GM06990 (cell line): ENCODE results near the gene TTC7B.

Experiments used
- DNase-seq: peaks from one replicate; pipeline ENCODE4 v3.0.0-alpha.2; 2011; ENCODE audit not compliant: insufficient read length; ENCODE audit errors: extremely low read depth
- H3K27me3 ChIP-seq: replicated peaks from 2 replicates; pipeline ENCODE4 v1.6.0; 2011; ENCODE audit warnings: low read length; ENCODE audit not compliant: control insufficient read depth, insufficient read depth
- H3K36me3 ChIP-seq: 2 replicates; pipeline ENCODE4 v1.5.1; 2011; ENCODE audit warnings: low read length; ENCODE audit not compliant: control insufficient read depth, insufficient read depth
- H3K4me3 ChIP-seq: replicated peaks from 2 replicates; pipeline ENCODE4 v1.5.1; 2011; ENCODE audit warnings: low read depth, mild to moderate bottlenecking, control low read depth, low read length
- TF ChIP-seq, protein P1 (sequence below): IDR thresholded peaks from 2 replicates; pipeline ENCODE4 v1.5.1; 2011; ENCODE audit warnings: low read length, control low read depth, mild to moderate bottlenecking, inconsistent platforms; ENCODE audit not compliant: insufficient read depth, poor library complexity, severe bottlenecking

The TTC7B gene

DNA sequence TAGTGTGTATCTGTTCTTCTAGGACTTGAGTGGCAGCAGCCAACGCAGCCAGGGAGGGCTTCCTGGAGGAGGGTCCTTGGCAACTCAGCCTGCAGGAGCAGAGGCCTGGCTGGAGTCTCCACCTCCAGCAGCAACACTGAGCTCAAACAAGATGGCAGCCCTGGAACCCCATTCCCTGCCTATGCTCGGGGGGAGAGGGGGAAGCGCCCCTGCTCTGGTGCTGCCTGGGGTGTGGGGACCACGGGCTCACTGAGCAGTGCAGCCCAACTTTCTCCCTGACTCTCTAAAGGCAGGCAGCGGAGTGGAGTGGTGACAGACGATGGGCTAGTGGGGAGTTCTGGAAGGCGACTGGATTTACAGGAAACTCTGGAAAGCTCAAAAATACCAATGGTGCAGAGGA lies 258.7 kb downstream of the TTC7B start:
- no peak for DNase-seq
- Histone ChIP-seq H3K27me3 (no peaks in the 10 kb centered on the region; the same call in 1 of the 2 replicates), H3K4me3 (no peak overlapping the region), H3K36me3 (no peaks in the 10 kb centered on the region)
- TF ChIP-seq, protein P1, sequence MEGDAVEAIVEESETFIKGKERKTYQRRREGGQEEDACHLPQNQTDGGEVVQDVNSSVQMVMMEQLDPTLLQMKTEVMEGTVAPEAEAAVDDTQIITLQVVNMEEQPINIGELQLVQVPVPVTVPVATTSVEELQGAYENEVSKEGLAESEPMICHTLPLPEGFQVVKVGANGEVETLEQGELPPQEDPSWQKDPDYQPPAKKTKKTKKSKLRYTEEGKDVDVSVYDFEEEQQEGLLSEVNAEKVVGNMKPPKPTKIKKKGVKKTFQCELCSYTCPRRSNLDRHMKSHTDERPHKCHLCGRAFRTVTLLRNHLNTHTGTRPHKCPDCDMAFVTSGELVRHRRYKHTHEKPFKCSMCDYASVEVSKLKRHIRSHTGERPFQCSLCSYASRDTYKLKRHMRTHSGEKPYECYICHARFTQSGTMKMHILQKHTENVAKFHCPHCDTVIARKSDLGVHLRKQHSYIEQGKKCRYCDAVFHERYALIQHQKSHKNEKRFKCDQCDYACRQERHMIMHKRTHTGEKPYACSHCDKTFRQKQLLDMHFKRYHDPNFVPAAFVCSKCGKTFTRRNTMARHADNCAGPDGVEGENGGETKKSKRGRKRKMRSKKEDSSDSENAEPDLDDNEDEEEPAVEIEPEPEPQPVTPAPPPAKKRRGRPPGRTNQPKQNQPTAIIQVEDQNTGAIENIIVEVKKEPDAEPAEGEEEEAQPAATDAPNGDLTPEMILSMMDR, result no peak

DNA sequence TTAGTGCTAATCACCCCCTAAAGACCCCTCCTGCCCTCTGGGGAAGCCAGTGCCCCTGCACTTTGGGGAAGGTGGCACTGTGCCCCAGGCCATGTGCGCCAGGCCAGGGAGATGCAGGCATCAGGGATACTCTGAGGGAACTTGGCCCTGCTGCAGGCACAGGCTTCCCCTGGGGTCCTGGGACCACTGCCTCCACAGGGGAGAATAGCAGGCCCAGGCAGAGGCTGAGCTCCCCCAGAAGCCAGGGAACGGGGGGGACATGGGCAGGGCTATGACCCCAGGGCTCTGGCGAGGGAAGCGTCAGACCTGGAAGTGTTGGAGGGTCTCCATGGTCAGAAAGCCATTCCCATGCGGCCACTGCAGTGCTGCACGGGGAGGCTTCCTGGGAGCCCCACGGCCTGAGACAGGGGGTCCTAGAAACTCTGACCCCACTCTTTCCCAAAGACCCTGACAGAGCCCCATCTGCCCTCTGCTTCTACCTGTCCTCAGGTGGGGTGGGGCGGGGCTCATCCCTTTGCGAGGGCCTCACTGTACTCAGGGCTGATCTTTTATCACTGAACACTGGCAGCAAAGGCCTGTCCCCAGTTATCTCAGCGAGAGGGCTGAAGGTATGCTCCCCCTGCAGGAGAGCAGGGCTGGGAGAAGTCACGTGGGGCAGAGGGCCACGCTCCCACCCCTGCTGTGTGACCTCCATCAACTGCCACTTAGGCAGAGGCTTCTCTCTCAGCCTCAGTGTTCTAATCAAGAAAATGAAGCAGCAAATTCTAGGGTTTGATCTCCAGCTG lies 259.4 kb downstream of the TTC7B start:
- TF ChIP-seq, protein P1, result no peak
- no peak for DNase-seq
- Histone ChIP-seq H3K36me3 (no peaks in the 10 kb centered on the region), H3K27me3 (no peaks in the 10 kb centered on the region; the same call in 1 of the 2 replicates), H3K4me3 (no peak overlapping the region)

DNA sequence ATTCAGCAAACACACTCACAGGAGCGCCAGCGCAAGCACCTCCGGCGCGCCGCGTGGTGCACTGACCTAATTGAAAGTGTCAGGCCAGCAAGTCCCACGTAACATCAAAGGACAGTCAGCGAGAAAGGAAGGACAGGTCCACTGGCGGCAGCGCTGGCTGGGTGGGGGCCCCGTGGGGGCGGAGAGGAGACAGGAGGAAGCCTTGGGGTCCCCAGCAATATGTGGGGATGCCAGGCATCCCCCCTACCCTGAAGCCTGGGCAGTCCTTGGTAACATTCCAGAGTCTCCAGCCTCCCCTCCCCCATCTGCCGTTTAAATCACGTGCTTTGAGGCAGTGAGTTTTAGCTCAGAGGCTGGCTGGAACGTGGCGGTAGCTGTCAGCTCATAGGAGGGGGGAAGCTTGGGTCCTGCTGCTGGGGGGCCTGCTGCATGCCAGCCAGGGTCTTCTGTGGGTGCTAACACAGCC lies 260.2 kb downstream of the TTC7B start:
- H3K36me3 ChIP-seq, result no peaks in the 10 kb centered on the region
- peaks cover under 1% of the 10 kb centered on the region for H3K27me3 ChIP-seq
- TF ChIP-seq, protein P1, result no peak
- no peak for DNase-seq
- no peak overlapping the region for H3K4me3 ChIP-seq

DNA sequence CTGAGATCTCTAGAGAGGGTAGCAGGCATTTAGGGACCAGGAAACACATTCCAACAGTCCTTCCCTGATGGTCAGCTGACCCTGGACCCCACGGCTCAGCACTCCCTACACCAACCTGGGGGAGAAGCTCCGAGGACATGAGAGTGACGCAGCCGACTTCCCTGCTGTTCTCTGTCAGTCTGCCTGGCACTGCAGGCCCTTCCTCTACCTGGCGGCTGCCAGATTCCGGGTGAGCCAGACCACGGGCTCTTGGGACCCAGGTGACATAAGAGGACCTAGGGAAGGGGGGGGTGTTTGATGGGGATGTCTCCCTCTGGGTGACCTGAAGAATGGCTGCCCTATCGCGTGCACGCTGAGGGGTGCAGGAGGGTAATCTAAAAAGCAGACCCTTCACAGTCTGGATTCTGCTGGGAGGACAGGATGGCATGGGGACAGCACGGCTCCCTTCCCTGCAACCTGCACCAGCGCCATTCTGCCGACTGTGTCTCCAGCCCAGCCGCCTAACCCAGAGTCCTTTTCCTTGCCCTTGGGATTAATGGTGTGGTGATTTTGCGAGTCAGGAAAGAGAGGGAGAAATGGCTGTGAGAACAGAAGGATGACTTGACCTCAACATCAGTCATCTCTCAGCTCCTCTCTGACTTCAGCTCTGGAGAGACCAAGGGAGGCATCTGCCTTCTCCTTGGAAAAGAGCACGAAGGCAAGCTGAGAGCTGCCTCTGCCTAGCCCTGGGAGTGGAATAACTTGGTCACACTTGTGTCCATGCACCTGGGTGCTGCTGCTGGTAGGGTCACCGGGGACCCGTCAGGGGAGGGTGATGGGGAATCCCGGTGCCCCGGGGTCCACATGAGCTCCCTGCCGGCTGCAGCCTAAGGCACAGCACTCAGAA lies 260.9 kb downstream of the TTC7B start:
- no peak for DNase-seq
- Histone ChIP-seq H3K4me3 (no peak overlapping the region), H3K27me3 (peaks cover 2% of the 10 kb centered on the region), H3K36me3 (no peaks in the 10 kb centered on the region)
- TF ChIP-seq, protein P1, result no peak

DNA sequence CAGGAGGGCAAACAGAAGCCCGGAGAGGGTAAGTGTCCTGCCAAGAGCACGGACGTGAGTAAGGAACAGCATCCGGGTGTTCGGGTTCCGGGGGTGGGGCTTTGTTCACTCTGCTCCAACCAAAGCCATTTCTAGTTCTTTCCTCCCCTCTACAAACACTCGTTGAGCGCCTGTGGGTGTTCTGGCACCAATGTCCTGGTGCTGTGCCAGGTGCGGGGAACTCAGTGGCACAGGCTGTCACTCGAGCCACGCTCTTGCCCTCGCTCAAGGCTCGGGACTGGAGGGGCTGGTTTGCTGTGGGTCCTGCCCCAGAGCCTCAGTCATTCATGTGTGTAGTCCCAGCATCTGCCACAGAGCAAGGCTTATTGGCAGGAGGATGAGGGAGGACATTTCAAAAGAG lies 261.9 kb downstream of the TTC7B start:
- peaks cover 2% of the 10 kb centered on the region for H3K27me3 ChIP-seq
- no peak overlapping the region for H3K4me3 ChIP-seq
- DNase-seq, result no peak
- TF ChIP-seq, protein P1, result no peak
- no peaks in the 10 kb centered on the region for H3K36me3 ChIP-seq
